ENCODE results near the gene KCTD11. TPM values are rescaled to one million over a fixed set of nuclear protein-coding genes. Genes with fewer than 3 reads are reported as not detected.
A peak's percentile ranks its signal among the peaks of the same experiment; 100 is the strongest.

The KCTD11 gene
- total RNA-seq, 1 experiment from 2014 or later: 5.0 TPM

DNA sequence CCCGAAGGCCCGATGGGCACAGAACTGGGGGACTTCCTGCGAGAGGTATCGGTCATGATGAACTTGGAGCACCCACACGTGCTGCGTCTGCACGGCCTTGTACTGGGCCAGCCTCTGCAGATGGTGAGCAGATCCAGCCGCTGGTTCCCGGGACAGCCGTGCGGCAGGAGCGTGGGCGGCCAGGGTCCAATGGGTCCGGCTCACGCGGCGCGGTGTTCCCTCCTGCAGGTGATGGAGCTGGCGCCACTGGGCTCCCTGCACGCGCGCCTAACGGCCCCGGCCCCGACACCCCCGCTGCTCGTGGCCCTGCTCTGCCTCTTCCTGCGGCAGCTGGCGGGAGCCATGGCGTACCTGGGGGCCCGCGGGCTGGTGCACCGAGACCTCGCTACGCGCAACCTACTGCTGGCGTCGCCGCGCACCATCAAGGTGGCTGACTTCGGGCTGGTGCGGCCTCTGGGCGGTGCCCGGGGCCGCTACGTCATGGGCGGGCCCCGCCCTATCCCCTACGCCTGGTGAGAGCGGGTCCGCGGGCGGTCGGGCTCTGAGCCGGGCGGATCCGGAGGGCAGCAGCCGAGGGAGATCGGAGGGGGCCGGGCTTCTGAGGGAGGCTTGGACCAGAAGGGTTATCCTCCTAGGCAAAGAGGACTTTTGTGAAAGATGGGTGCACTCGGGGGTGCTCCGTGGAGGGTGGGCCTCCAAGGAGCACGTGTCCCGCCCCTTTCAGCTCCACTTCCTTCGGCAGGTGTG is 32.0 kb downstream of the KCTD11 start:
- no peaks in the 10 kb centered on the region for H3K9me3 ChIP-seq
- DNase-seq: no peak
- H3K4me3 ChIP-seq: no peak overlapping the region
- no peaks in the 10 kb centered on the region for H3K36me3 ChIP-seq
- no peaks in the 10 kb centered on the region for H3K27me3 ChIP-seq

DNA sequence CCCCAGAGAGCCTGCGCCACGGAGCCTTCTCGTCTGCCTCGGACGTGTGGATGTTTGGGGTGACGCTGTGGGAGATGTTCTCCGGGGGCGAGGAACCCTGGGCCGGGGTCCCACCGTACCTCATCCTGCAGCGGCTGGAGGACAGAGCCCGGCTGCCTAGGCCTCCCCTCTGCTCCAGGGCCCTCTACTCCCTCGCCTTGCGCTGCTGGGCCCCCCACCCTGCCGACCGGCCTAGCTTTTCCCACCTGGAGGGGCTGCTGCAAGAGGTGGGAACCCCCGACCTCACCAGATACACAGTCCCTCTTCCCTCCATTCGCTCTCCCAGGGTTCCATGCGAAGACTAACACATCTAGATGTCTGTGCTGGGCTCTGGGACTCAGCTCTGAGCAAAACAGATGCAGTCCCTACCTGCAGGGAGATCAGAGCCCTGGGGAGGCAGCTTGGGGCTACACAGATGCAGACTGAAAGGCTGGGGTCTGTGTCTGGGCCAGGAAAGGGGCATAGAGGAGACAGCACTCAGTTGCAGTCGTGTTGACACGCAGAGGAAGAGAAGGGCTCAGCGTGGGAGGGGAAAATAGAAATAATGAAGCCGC is 32.6 kb downstream of the KCTD11 start:
- no peak for DNase-seq
- Histone ChIP-seq H3K9me3 (no peaks in the 10 kb centered on the region), H3K36me3 (no peaks in the 10 kb centered on the region), H3K27me3 (no peaks in the 10 kb centered on the region), H3K4me3 (no peak overlapping the region)

DNA sequence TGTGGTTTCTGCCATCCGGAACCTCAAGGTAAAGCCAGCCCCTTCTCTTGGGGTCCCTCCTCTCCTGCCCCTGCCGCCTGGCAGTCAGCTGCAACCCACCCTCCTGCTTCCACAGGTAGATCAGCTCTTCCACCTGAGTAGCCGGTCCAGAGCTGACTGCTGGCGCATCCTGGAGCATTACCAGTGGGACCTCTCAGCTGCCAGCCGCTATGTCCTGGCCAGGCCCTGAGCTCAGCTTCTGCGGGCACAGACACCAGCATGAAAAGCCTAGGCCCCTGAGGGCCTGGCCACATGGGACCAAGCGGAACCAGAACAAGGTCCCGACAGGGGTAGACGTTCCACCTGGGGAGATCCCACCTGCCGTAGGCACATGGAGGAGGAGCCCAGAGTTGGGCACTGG is 36.9 kb downstream of the KCTD11 start:
- H3K36me3 ChIP-seq: no peaks in the 10 kb centered on the region
- H3K4me3 ChIP-seq: no peak overlapping the region
- no peak for DNase-seq
- H3K9me3 ChIP-seq: no peaks in the 10 kb centered on the region
- no peaks in the 10 kb centered on the region for H3K27me3 ChIP-seq

DNA sequence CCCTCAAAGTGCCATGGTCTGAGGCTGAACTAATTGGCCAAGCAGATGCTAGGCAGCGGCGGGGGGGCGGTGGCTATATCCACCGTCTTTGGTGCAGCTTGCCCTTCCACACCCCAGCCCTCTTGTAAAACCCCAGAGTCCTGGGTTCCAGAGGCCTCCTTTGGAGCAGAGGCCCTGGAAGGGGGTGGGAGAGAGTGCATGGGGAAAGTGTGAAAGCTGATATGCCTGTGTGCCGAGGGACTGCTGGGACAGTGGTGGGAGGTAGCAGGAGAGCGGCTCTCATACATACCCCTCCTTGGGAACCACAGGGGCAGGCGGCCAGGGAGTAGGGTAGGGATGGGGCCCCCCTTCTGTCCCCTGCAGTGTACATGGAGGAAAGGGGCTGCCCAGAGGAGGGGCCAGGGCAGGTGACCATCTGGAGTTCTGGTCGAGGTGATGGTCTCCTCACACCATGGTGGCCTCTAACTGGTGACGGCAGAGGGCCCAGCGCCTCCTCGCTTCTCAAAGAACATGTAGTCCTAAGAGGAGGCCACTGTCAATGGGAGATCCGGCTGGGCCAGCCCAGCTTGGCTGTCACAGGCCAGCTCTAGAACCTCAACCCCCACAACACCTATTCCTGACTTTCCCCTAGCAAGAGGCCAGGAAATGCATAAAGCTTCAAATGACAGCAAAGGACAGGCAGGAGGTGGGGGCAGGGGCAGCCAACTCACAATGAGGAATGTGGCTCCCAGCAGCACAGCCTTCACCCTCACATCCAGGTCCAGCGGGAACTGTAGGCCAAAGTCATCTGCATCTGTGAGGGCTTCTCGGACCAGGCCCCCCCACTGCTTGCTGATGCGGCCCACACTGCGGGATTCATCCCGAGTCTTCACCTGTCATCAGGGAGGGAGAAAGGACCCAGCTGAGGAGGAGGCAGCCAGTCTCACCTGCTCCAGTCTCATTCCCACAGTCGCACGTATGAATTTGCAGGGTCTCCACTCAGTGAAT is 38.3 kb downstream of the KCTD11 start:
- DNase-seq: no peak
- no peak overlapping the region for H3K4me3 ChIP-seq
- H3K9me3 ChIP-seq: no peaks in the 10 kb centered on the region
- no peaks in the 10 kb centered on the region for H3K36me3 ChIP-seq
- H3K27me3 ChIP-seq: no peaks in the 10 kb centered on the region

DNA sequence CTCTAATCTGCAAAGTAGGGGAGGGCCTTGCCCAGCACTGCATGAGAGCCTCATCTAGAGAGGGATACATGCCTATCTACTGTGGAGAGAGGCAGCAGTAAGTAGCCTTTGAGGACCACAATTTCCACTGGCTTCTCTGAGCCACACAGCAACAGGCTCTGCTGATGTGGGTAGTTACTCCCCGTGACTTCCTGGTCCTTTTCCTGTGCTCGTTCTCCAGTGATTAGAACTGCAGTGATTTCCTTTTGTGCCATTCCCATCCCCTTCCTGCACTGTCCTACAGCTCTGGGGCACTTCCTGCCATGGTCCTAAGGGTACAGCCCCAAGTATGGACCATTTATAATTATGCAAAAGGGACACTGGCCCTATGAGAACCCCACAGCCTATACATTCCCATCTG is 39.3 kb downstream of the KCTD11 start:
- Histone ChIP-seq H3K27me3 (no peaks in the 10 kb centered on the region), H3K9me3 (no peaks in the 10 kb centered on the region), H3K4me3 (no peak overlapping the region), H3K36me3 (no peaks in the 10 kb centered on the region)
- DNase-seq: no peak

DNA sequence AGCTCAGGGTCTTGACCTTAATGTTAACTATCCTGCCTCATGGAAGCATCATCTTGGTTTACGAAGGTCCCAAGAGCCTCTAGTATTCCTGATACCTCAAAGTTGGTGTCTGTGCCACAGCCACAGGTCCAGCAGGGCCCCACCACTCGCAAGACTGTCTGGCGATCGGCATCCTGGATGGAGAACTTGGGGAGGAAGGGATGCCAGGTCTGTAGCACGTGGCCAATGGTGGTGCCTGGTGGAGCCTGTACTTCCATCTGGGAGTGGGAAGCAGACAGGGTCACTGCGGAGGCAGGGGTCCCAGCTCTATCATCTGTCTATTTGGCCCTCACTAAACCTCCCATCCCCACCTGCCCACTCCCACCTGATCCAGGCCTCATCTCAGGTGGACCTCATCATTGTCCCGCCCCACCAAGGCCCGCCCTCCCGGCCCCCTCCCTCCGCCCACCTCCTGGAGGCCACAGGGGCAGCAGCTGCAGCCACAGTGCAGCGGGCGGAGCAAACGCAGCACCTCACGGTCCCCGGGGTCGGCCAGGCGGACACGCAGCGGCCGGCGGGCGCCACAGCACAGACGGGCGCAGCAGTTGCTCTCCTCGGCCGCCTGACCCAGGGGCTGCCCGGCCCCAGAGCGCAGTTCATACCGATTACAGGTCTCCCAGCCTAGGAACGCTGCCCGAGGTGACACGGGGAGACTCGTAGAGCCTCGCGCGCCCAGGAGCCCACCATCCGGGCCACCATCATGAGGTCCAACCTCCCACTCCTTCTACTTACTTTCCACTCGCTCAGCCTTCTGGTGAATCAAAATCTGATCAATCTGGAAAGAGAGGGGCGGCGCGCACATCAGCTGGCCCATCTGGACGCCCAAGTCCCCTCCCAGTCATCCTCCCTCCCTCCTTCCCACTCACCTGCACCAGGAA is 41.0 kb downstream of the KCTD11 start:
- H3K27me3 ChIP-seq: no peaks in the 10 kb centered on the region
- no peak for DNase-seq
- no peaks in the 10 kb centered on the region for H3K9me3 ChIP-seq
- no peaks in the 10 kb centered on the region for H3K36me3 ChIP-seq
- H3K4me3 ChIP-seq: peak overlapping the region; percentile 67

DNA sequence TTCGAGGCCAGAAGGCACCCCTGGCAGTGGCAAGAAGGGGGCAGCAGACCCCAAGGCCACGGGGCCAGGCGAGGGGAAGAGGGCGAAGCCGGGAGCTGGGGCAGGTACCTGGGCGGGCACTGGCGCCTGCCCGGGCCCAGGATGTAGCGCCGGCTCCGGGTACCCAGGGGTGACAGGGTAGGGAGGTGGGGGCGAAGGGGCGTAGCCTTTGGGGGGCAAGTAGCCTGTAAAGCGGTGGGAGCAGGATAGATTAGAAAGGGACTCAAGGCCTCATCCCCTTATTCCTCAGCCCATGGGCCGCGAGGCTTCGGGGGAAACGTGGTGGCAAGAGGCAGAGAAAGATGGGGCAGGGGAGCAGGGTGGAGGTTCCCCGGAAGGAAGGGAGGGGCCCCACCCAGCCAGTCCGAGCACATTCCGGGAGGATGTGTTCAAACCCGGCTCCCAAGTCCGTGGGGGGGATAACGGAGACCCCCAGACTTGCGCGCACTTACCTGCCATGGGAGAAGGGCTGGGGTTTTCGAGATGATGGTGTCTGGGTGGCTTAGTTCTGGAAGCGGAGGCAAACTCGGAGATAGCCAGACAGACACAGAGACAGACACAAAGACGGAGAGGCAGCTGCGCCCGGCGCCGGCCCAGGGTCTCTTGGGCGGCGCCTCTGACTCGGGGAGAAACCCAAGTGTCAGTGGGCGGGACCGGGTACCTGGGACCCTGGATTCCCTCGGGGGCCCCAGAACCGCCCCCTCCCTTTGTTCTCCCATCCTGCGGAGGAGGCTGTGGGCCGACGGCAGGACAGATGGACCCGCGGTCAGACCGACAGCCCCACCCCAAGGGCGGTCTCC is 41.9 kb downstream of the KCTD11 start:
- H3K36me3 ChIP-seq: no peaks in the 10 kb centered on the region
- no peaks in the 10 kb centered on the region for H3K9me3 ChIP-seq
- no peak for DNase-seq
- H3K4me3 ChIP-seq: peak overlapping the region; percentile 67
- no peaks in the 10 kb centered on the region for H3K27me3 ChIP-seq

DNA sequence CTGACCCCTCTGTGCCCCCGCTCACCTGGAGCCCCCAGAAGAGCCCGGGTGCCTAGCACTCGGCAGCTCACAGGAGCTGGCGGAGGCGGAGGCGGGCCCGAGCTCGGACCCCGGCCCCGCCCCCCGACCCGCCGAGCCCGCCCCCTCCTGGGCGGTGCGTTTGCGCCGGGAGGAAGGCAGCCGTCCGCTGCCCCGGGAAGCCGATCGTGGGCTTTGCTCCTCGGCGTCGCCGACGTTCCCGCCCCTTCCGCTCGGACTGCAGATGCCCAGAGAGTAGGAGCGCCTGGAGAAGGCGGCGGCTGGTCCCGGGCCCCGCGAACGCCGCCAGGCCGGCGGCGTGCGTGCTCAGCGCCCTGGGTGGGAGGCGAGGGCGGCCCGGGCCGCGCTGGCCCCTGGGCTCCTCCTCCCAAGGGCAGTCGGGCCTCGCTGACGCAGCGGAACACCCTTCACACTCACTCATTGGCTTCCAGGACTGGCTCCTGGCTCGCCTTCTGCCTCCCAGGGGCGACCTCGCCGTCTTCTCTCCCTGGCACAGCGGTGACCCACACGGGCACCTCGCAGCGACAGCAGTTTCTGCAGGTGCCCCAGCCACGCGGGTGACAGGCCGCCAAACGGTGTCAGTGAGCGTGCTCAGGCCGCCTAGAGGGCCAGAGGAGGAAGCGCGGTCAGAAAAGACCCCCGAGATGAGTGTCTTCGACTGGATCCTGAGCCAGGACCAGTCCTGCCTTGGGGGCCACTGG is 42.7 kb downstream of the KCTD11 start, which contains the start of gene PLSCR3:
TSS of gene PLSCR3 (minus strand) at position 74 of the 740 bp plus-strand sequence. CDS start 415 bp downstream, outside the sequence.
- Histone ChIP-seq H3K27me3 (no peaks in the 10 kb centered on the region), H3K9me3 (no peaks in the 10 kb centered on the region), H3K4me3 (peak within 1 kb of the TSS; percentile 67), H3K36me3 (no peaks in the 10 kb centered on the region)
- peak; percentile 87 for DNase-seq

DNA sequence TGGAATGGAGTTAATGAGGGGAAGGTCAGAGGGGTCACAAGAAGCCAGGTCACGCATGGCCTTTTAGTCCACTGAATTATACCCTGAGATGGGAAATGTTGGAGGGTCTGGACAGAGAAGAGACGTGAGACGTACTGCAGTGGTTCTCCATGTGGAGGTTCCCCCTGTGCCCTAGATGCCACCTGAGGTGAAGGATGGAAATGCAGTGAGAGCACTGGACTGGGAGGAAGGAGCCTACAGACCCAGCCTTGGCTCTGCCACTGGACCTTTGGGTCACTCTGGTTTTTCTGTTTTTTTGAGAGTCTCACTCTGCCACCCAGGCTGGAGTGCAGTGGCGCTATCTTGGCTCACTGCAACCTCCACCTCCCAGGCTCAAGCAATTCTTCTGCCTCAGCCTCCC is 44.2 kb downstream of the KCTD11 start:
- no peak overlapping the region for H3K4me3 ChIP-seq
- no peaks in the 10 kb centered on the region for H3K9me3 ChIP-seq
- no peak for DNase-seq
- H3K36me3 ChIP-seq: no peaks in the 10 kb centered on the region
- no peaks in the 10 kb centered on the region for H3K27me3 ChIP-seq

DNA sequence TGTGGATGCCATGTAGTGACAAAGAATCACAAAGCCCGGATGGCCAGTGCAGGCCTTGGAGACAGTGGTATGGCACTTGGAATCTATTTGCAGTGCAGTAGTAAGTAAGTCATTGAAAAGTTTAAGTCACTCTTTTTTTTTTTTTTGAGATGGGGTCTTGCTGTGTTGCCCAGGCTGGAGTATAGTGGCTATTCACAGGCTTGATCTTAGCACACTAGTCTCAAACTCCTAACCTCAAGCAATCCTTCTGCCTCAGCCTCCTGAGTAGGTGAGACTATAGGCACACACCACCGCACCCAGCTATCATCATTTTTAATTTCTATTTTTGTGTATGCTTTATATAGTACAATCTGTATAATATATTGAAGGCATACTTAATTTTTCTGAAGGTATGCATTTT is 46.6 kb downstream of the KCTD11 start:
- no peak overlapping the region for H3K4me3 ChIP-seq
- no peaks in the 10 kb centered on the region for H3K36me3 ChIP-seq
- H3K9me3 ChIP-seq: no peaks in the 10 kb centered on the region
- DNase-seq: no peak
- H3K27me3 ChIP-seq: no peaks in the 10 kb centered on the region

DNA sequence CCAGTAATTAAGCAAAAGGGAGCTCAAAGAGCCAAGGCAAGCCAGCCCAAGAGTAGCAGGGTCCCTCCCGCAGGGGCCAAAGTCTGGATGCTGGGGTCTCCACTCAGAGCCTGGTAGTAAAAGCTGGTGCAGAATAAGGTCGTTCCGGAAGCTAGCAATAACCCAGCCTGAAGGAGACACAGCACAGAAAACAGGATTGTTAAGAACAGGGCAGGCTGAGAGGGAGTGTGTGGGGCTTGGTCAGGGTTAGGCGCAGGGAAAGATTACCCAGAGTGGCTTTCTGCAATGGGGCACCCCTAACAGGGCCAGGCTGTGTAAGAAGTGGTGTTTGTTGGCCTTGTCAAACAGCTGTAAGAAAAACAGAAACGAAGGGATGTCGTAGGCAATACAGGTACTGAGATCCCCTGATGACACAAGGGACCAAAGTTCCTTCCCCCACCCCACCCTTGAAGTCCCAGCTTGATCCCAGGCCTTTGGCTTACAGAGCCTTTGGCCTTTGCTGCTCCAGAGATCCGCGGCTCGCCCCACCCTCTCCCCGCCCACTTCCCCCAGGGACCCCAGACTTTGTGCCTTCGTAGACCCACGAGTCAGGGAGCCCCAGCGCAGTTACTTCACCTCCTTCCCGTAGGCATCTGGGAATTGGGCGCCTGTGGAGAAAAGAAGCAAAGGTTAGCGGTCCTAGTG is 51.2 kb downstream of the KCTD11 start:
- H3K9me3 ChIP-seq: no peaks in the 10 kb centered on the region
- no peaks in the 10 kb centered on the region for H3K36me3 ChIP-seq
- H3K27me3 ChIP-seq: no peaks in the 10 kb centered on the region
- H3K4me3 ChIP-seq: peak overlapping the region; percentile 57
- no peak for DNase-seq

DNA sequence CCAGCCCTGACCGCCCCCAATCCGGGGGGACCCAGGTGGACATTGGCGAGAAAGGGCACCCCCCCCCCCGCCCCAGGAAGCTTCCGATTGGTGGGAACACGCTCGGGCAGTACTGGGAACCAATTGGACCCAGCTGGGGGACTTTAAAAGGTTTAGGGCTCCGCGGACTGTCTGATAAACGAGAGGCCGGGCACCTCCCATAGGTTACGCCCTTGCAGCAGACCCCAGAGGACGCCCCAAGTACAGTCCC is 51.7 kb downstream of the KCTD11 start:
- Histone ChIP-seq H3K9me3 (no peaks in the 10 kb centered on the region), H3K36me3 (no peaks in the 10 kb centered on the region; the same call in 1 of the 2 replicates), H3K27me3 (no peaks in the 10 kb centered on the region), H3K4me3 (peak overlapping the region; percentile 57)
- DNase-seq: no peak

DNA sequence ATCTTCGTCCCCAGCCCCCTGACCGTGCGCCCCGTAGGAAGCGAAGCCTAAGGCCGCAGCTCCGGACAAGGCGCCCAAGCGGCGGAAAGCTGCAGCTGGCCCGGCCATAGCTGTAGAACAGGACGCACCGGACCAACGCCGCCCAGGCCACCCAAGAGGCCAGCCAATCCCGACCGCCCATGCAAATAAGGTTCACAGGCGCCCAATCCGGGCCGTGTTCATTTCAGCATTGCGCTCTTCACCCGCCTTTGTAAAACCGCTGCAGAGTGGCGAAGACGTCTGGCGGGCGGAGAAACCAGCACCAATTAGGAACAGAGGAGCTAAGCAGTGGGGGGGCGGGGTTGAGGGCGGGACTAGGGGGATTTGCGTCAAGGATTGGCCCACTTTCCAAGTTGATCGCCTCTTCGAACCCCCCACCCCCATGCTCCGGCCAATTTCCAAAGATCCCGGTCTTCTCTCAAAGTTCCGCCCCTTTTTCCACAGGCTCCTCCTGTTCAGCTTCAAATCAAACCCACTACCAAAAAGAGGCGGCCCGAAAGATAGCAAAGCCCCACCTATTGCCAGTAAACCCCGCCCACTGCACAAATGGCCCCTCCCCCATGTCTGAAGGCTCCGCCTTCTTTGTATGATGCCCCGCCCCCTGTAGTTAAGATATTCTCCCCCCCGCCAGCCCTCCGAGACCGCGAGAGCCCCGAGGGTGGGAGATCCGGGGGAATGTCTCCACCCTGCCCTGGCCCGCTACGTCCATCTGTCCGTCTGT is 52.2 kb downstream of the KCTD11 start, which contains the start of gene TMEM256:
TSS of gene TMEM256 (minus strand) at position 121 of the 760 bp plus-strand sequence. CDS start at position 108, 13 bp downstream.
- DNase-seq: peak; percentile 96
- H3K9me3 ChIP-seq: no peaks in the 10 kb centered on the region
- H3K36me3 ChIP-seq: no peaks in the 10 kb centered on the region; the same call in 1 of the 2 replicates
- no peaks in the 10 kb centered on the region for H3K27me3 ChIP-seq
- peak within 1 kb of the TSS; percentile 57 for H3K4me3 ChIP-seq
